Activated effector memory CD4-positive, alpha-beta T cell treated with Interleukin-2 at 50 U/mL for 16 hours (primary cell): Measurements from ENCODE around the gene OR4K17.
"Not testable (repeated sequence)": the region's sequence is repeated elsewhere in the genome, so short reads cannot be mapped to it uniquely, and the experiment has no call there.

ENCODE experiments used
- DNase-seq: peaks from one replicate; pipeline ENCODE4 v3.0.0-alpha.2; 2020

Gene OR4K17

GRCh38 chr14:20110438-20110837, at the start of gene OR4K17:
TSS of gene OR4K17 (plus strand) at chr14:20110739. CDS start at chr14:20117500, 6,761 bp downstream.
- no peak for DNase-seq

- no peak for DNase-seq
Measured at GRCh38 chr14:20092050-20092449, 18.5 kb upstream of the OR4K17 start.

DNA sequence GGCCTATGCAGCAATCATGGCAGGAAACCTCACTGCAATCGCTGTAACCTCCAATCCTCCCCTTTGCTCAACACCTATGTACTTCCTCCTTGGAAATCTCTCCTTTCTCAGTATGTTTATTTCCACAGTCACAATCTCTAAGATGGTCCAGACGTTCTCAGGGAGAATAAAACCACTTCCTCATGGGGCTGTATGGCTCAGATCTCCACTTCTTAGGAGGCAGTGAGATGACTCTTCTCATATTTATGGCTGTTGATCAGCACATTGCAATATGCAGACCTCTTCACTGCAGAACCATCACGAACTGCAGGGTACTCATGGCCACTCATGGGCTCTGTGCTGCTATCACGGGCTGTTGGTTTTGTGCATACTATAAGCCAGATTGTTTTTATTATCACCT, 17.1 kb upstream of the OR4K17 start:
- DNase-seq: no peak

GRCh38 chr14:20098926-20099770, 11.4 kb upstream of the OR4K17 start:
- not testable (repeated sequence) for DNase-seq

GRCh38 chr14:20112321-20112720, 1.8 kb downstream of the OR4K17 start:
- DNase-seq: no peak

GRCh38 chr14:20116748-20117147, 6.2 kb downstream of the OR4K17 start:
- DNase-seq: no peak

DNA sequence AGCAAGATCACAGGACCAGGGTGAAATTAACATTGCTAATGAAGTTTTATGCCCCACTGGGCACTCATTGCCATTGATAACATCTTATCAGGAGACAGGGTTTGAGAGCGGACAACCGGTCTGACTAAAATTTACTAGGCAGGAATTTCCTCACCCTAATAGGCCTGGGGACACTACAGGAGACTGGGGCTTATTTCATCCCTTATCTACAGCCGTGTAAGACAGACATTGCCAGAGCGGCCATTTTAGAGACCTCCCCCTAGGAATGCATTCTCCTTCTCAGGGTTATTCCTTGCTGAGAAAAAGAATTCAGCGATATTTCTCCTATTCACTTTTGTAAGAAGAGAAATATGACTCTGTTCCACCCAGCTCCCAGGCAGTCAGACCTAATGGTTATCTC, 8.3 kb downstream of the OR4K17 start:
- no peak for DNase-seq

DNA sequence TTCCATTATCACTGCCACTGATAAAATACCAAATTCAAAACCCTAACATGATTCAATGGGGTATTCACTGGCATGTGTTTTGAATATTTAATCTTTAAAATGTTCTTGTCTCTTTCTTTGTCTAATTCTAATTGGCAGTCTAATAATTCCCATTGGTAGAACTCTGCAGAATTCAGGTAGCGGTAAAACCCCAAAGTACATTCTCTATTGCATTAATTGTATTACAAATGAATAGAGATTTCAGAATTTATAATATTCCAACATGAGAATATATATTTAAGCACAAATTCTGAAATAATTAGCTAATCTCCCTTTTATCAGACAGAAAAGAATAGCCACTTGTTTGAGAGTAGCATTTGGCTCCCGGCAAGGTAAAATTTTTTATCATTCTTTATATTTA, 28.0 kb downstream of the OR4K17 start, which contains the start of gene OR4N5:
TSS of gene OR4N5 (plus strand) at position 301 of the 400 bp plus-strand sequence. CDS start 4,916 bp downstream, outside the sequence.
- DNase-seq: no peak

DNA sequence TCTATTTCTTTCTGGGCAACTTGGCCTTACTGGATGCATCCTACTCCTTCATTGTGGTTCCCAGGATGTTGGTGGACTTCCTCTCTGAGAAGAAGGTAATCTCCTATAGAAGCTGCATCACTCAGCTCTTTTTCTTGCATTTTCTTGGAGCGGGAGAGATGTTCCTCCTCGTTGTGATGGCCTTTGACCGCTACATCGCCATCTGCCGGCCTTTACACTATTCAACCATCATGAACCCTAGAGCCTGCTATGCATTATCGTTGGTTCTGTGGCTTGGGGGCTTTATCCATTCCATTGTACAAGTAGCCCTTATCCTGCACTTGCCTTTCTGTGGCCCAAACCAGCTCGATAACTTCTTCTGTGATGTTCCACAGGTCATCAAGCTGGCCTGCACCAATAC, 33.4 kb downstream of the OR4K17 start:
- no peak for DNase-seq

GRCh38 chr14:20144820-20145219, 34.3 kb downstream of the OR4K17 start:
- DNase-seq: no peak

- DNase-seq: no peak
Measured at GRCh38 chr14:20164462-20164861, 53.9 kb downstream of the OR4K17 start.

DNA sequence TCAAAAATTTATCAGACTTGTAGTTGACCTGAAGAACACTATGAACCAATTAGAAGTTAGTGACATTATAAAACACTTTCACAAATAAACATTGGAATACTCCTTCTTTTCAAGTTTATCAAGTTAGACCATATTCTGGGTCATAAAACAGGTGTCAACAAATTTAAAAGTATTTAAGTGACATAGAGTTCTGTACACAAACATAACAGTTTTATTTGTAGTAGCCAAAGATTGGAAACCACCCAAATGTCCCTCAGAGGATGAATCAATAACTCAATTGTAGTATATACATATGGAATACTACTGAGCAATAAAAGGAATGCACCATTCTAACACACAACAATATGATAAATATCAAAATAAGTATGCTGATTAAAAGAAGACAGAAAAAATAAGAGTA, 56.6 kb downstream of the OR4K17 start:
- DNase-seq: no peak

- DNase-seq: not testable (repeated sequence)
Measured at GRCh38 chr14:20169852-20170251, 59.3 kb downstream of the OR4K17 start.
